Hepatocyte (in vitro differentiated cells): ENCODE measurements around the gene CRLF1. TPM values are rescaled to one million over a fixed set of nuclear protein-coding genes. Genes with fewer than 3 reads are reported as not detected.

Experiments used
- DNase-seq: peaks from one replicate; pipeline ENCODE4 v3.0.0-alpha.2; 2016; ENCODE audit warnings: low spot score
- H2AFZ ChIP-seq: fragments of 200-600 bp; sonication (generic); 2 replicates; pipeline ENCODE4 v1.6.0; 2016; ENCODE audit warnings: antibody characterized with exemption, mild to moderate bottlenecking
- H3K27ac ChIP-seq: fragments of 200-600 bp; sonication (generic); 2 replicates; pipeline ENCODE4 v1.5.1; 2016; ENCODE audit warnings: mild to moderate bottlenecking
- H3K27me3 ChIP-seq: fragments of 200-600 bp; sonication (generic); 2 replicates; pipeline ENCODE4 v1.6.1; 2016
- H3K36me3 ChIP-seq: fragments of 200-600 bp; sonication (generic); replicated peaks from 2 replicates; pipeline ENCODE4 v1.5.1; 2016; ENCODE audit warnings: low read depth; ENCODE audit not compliant: insufficient read depth
- H3K4me1 ChIP-seq: fragments of 200-600 bp; sonication (generic); 2 replicates; pipeline ENCODE4 v1.5.1; 2016; ENCODE audit warnings: mild to moderate bottlenecking, moderate library complexity; ENCODE audit not compliant: insufficient read depth
- H3K4me2 ChIP-seq: fragments of 200-600 bp; sonication (generic); 2 replicates; pipeline ENCODE4 v1.6.0; 2016
- H3K4me3 ChIP-seq: fragments of 200-600 bp; sonication (generic); 2 replicates; pipeline ENCODE4 v1.5.1; 2016; ENCODE audit warnings: mild to moderate bottlenecking
- H3K79me2 ChIP-seq: fragments of 200-600 bp; sonication (generic); 2 replicates; pipeline ENCODE4 v1.6.0; 2017; ENCODE audit warnings: mild to moderate bottlenecking
- H3K9me2 ChIP-seq: fragments of 200-600 bp; sonication (generic); replicated peaks from 2 replicates; pipeline ENCODE4 v1.6.0; 2017; ENCODE audit warnings: mild to moderate bottlenecking; ENCODE audit not compliant: insufficient read depth
- H3K9me3 ChIP-seq: fragments of 200-600 bp; sonication (generic); 2 replicates; pipeline ENCODE4 v1.5.1; 2016; ENCODE audit warnings: low read depth, mild to moderate bottlenecking
- H4K20me1 ChIP-seq: fragments of 200-600 bp; sonication (generic); 2 replicates; pipeline ENCODE4 v1.6.0; 2016; ENCODE audit warnings: mild to moderate bottlenecking; ENCODE audit not compliant: insufficient read depth, poor library complexity, severe bottlenecking
- CTCF ChIP-seq: fragments of 200-600 bp; sonication (generic); IDR thresholded peaks from 2 replicates; pipeline ENCODE4 v1.5.1; 2016; ENCODE audit warnings: antibody characterized with exemption, mild to moderate bottlenecking; ENCODE audit not compliant: poor library complexity
- EZH2 ChIP-seq: fragments of 200-600 bp; sonication (generic); IDR thresholded peaks from 2 replicates; pipeline ENCODE4 v1.6.1; 2016; ENCODE audit warnings: antibody characterized with exemption, mild to moderate bottlenecking, borderline replicate concordance
- EZH2phosphoT487 ChIP-seq: fragments of 200-600 bp; sonication (generic); IDR thresholded peaks from one replicate; pipeline ENCODE4 v1.6.1; 2018; ENCODE audit warnings: antibody characterized with exemption, mild to moderate bottlenecking, low read depth, moderate library complexity; ENCODE audit not compliant: unreplicated experiment, severe bottlenecking
- WGBS: methylation state at CpG from one replicate; pipeline ENCODE4 v1.1.6; 2016; ENCODE audit warnings: low lambda C conversion rate; ENCODE audit errors: missing lambda C conversion rate; 5-methylcytosine and 5-hydroxymethylcytosine counted together
- polyA plus RNA-seq: library from polyadenylated mRNA; unstranded; fragments of >200 nt; fragmentation: Nextera tagmentation; extraction: Ambion mirVana; gene quantifications from 2 replicates; pipeline ENCODE4 v1.2.1, GENCODE V29; 2016
- total RNA-seq: library from RNA; depleted of rRNA; stranded (reverse); fragments of >200 nt; gene quantifications from 2 replicates; pipeline ENCODE4 v1.2.3, GENCODE V29; 2014

CRLF1 gene
- total and polyA plus RNA-seq, 2 experiments from 2014 or later, result 13.9 to 42.2 TPM

GRCh38 chr19:18597809-18598660 lies 8.6 kb downstream of the CRLF1 start:
- Histone ChIP-seq H3K4me1 (peaks cover 16% of the 10 kb centered on the region), H3K9me2 (no peaks in the 10 kb centered on the region), H4K20me1 (no peaks in the 10 kb centered on the region), H2AFZ (no peak overlapping the region), H3K4me2 (no peak overlapping the region), H3K9me3 (no peaks in the 10 kb centered on the region), H3K36me3 (no peaks in the 10 kb centered on the region), H3K79me2 (no peaks in the 10 kb centered on the region), H3K4me3 (no peak overlapping the region), H3K27ac (no peak overlapping the region), H3K27me3 (peaks cover 45% of the 10 kb centered on the region)
- no peak for DNase-seq
- 69% methylated on average over 19 of the region's 25 CpGs for WGBS
- no peak for TF ChIP-seq EZH2
- TF ChIP-seq CTCF, result no peak
- no peak for TF ChIP-seq EZH2phosphoT487

GRCh38 chr19:18596752-18597157 lies 9.8 kb downstream of the CRLF1 start:
- Histone ChIP-seq H3K27ac (no peak overlapping the region), H3K9me2 (no peaks in the 10 kb centered on the region), H3K4me1 (peaks cover 16% of the 10 kb centered on the region), H2AFZ (no peak overlapping the region), H3K4me2 (no peak overlapping the region), H3K4me3 (no peak overlapping the region), H3K36me3 (no peaks in the 10 kb centered on the region), H3K27me3 (peaks cover 32% of the 10 kb centered on the region), H3K9me3 (no peaks in the 10 kb centered on the region), H4K20me1 (no peaks in the 10 kb centered on the region), H3K79me2 (no peaks in the 10 kb centered on the region)
- peak; percentile 40 for DNase-seq
- 34% methylated on average over 7 of the region's 21 CpGs for WGBS
- no peak for TF ChIP-seq EZH2
- no peak for TF ChIP-seq EZH2phosphoT487
- no peak for TF ChIP-seq CTCF

- H3K36me3 ChIP-seq, result no peaks in the 10 kb centered on the region
- no peak overlapping the region for H3K4me3 ChIP-seq
- no peaks in the 10 kb centered on the region for H3K9me2 ChIP-seq
- DNase-seq, result no peak
- H4K20me1 ChIP-seq, result no peaks in the 10 kb centered on the region
- no peaks in the 10 kb centered on the region for H3K79me2 ChIP-seq
- H3K27me3 ChIP-seq, result peaks cover 22% of the 10 kb centered on the region
- H3K27ac ChIP-seq, result no peak overlapping the region
- H3K9me3 ChIP-seq, result no peaks in the 10 kb centered on the region
- H3K4me1 ChIP-seq, result peaks cover 16% of the 10 kb centered on the region
- no peak for TF ChIP-seq CTCF
- TF ChIP-seq EZH2, result no peak
- no peak for TF ChIP-seq EZH2phosphoT487
- H2AFZ ChIP-seq, result no peak overlapping the region
- no peak overlapping the region for H3K4me2 ChIP-seq
- 86% methylated on average over 6 of the region's 6 CpGs for WGBS
These were observed 11.1 kb downstream of the CRLF1 start for GRCh38 chr19:18595475-18595874.
